ENCODE results near the gene MBTPS1. TPM values are rescaled to one million over a fixed set of nuclear protein-coding genes. Genes with fewer than 3 reads are reported as not detected.

Gene MBTPS1
- total and polyA plus RNA-seq, 9 donors: 73.8 to 122 (median 90.3) TPM

GRCh38 chr16:84054271-84054670, 62.5 kb downstream of the MBTPS1 start:
- no peak overlapping the region for H3K4me3 ChIP-seq
- peak in 2 of 5 donors; percentile 3 to 27 for DNase-seq
- no peaks in the 10 kb centered on the region for H3K4me1 ChIP-seq (ENCODE audit: insufficient read depth)
- WGBS, 3 donors: 93 to 96% (median 93%) methylated on average over 16 of the region's 16 CpGs
- no peaks in the 10 kb centered on the region for H3K9me3 ChIP-seq
- TF ChIP-seq EP300 (IDR thresholded peaks at IDR 0.05): no peak
- no peak for TF ChIP-seq CTCF (IDR thresholded peaks at IDR 0.05)
- TF ChIP-seq POLR2A (IDR thresholded peaks at IDR 0.05): no peak
- intact Hi-C loops (cut with DNase I): no loop called here
- no peaks in the 10 kb centered on the region for H3K27me3 ChIP-seq
- no peaks in the 10 kb centered on the region for H3K36me3 ChIP-seq
- no peak overlapping the region for H3K27ac ChIP-seq

- H3K27me3 ChIP-seq: no peaks in the 10 kb centered on the region
- no peaks in the 10 kb centered on the region for H3K9me3 ChIP-seq
- H3K4me3 ChIP-seq: no peak overlapping the region
- no peak overlapping the region for H3K27ac ChIP-seq
- H3K36me3 ChIP-seq: no peaks in the 10 kb centered on the region
- 89 to 92% (median 90%) methylated on average over 13 of the region's 13 CpGs for WGBS, 3 donors
- TF ChIP-seq CTCF (IDR thresholded peaks at IDR 0.05) (no peak), POLR2A (IDR thresholded peaks at IDR 0.05) (no peak), EP300 (IDR thresholded peaks at IDR 0.05) (no peak)
- H3K4me1 ChIP-seq (ENCODE audit: insufficient read depth): no peaks in the 10 kb centered on the region
- intact Hi-C loops (cut with DNase I): no loop called here
- peak in 1 of 5 donors; percentile 18 for DNase-seq
Observed at GRCh38 chr16:84053237-84053636, 63.5 kb downstream of the MBTPS1 start.

GRCh38 chr16:84052071-84052622, 64.6 kb downstream of the MBTPS1 start:
- Histone ChIP-seq H3K9me3 (no peaks in the 10 kb centered on the region), H3K4me3 (no peak overlapping the region), H3K27ac (no peak overlapping the region), H3K36me3 (no peaks in the 10 kb centered on the region), H3K27me3 (no peaks in the 10 kb centered on the region), H3K4me1 (ENCODE audit: insufficient read depth) (no peaks in the 10 kb centered on the region)
- intact Hi-C loops (cut with DNase I): no loop called here
- peak in 1 of 5 donors; percentile 26 for DNase-seq
- TF ChIP-seq CTCF (IDR thresholded peaks at IDR 0.05): no peak
- no peak for TF ChIP-seq POLR2A (IDR thresholded peaks at IDR 0.05)
- no peak for TF ChIP-seq EP300 (IDR thresholded peaks at IDR 0.05)
- WGBS, 3 donors: 83 to 86% (median 84%) methylated on average over 26 to 27 of the region's 27 CpGs

GRCh38 chr16:84050316-84050715, 66.4 kb downstream of the MBTPS1 start:
- no peaks in the 10 kb centered on the region for H3K36me3 ChIP-seq
- H3K27me3 ChIP-seq: no peaks in the 10 kb centered on the region
- no peaks in the 10 kb centered on the region for H3K4me1 ChIP-seq (ENCODE audit: insufficient read depth)
- 80 to 91% (median 90%) methylated on average over 9 of the region's 9 CpGs for WGBS, 3 donors
- DNase-seq: peak in 1 of 5 donors; percentile 15
- TF ChIP-seq POLR2A (IDR thresholded peaks at IDR 0.05): no peak
- intact Hi-C loops (cut with DNase I): no loop called here
- H3K27ac ChIP-seq: no peak overlapping the region
- no peak overlapping the region for H3K4me3 ChIP-seq
- H3K9me3 ChIP-seq: no peaks in the 10 kb centered on the region

GRCh38 chr16:84049403-84050060, 67.2 kb downstream of the MBTPS1 start:
- peak in 1 of 5 donors; percentile 28 for DNase-seq
- H3K9me3 ChIP-seq: no peaks in the 10 kb centered on the region
- no peak overlapping the region for H3K27ac ChIP-seq
- TF ChIP-seq POLR2A (IDR thresholded peaks at IDR 0.05) (no peak), CTCF (IDR thresholded peaks at IDR 0.05) (no peak), EP300 (IDR thresholded peaks at IDR 0.05) (no peak)
- no peaks in the 10 kb centered on the region for H3K4me1 ChIP-seq (ENCODE audit: insufficient read depth)
- H3K36me3 ChIP-seq: no peaks in the 10 kb centered on the region
- intact Hi-C loops (cut with DNase I): loop anchor here in 1 of 4 donors (5.0 kb wide), 1 partner anchor 77 kb away; no protein-coding TSS in a partner anchor
- H3K27me3 ChIP-seq: no peaks in the 10 kb centered on the region
- H3K4me3 ChIP-seq: no peak overlapping the region
- 77 to 85% (median 77%) methylated on average over 13 of the region's 13 CpGs for WGBS, 3 donors

Measured in ovary (tissue), 9 donors.